Mesendoderm (in vitro differentiated cells): ENCODE results near the gene PTX4.
"Not testable (repeated sequence)": the region's sequence is repeated elsewhere in the genome, so short reads cannot be mapped to it uniquely, and the experiment has no call there.

ENCODE experiments used
- DNase-seq: peaks from one replicate; pipeline ENCODE4 v3.0.0; 2013
- H2AK5ac ChIP-seq: 2 replicates; pipeline ENCODE4 v1.6.1; 2013; ENCODE audit warnings: low read length, inconsistent platforms
- H2BK120ac ChIP-seq: 2 replicates; pipeline ENCODE4 v1.6.1; 2013; ENCODE audit warnings: low read depth, mild to moderate bottlenecking, low read length, moderate library complexity, mixed read lengths
- H2BK15ac ChIP-seq: replicated peaks from 2 replicates; pipeline ENCODE4 v1.6.1; 2013; ENCODE audit warnings: low read depth, mild to moderate bottlenecking, moderate library complexity
- H2BK5ac ChIP-seq: 2 replicates; pipeline ENCODE4 v1.6.1; 2013; ENCODE audit warnings: low read length, inconsistent platforms
- H3K18ac ChIP-seq: 2 replicates; pipeline ENCODE4 v1.6.1; 2013; ENCODE audit warnings: mild to moderate bottlenecking, low read length, mixed read lengths
- H3K23ac ChIP-seq: one replicate; pipeline ENCODE4 v1.6.1; 2013; ENCODE audit warnings: low read length
- H3K27ac ChIP-seq: 2 replicates; pipeline ENCODE4 v1.5.1; 2013; ENCODE audit warnings: low read depth, mild to moderate bottlenecking, inconsistent platforms, low read length, moderate library complexity
- H3K27me3 ChIP-seq: 2 replicates; pipeline ENCODE4 v1.6.1; 2013; ENCODE audit warnings: low read length, control low read depth, mild to moderate bottlenecking, inconsistent platforms; ENCODE audit not compliant: insufficient read depth, poor library complexity
- H3K36me3 ChIP-seq: 2 replicates; pipeline ENCODE4 v1.6.1; 2013; ENCODE audit warnings: low read length, inconsistent platforms; ENCODE audit not compliant: control insufficient read depth, insufficient read depth
- H3K4ac ChIP-seq: one replicate; pipeline ENCODE4 v1.6.1; 2013; ENCODE audit warnings: low read depth, mild to moderate bottlenecking, low read length, moderate library complexity
- H3K4me1 ChIP-seq: 2 replicates; pipeline ENCODE4 v1.6.1; 2013; ENCODE audit warnings: low read depth, low read length, inconsistent platforms; ENCODE audit not compliant: control insufficient read depth
- H3K4me2 ChIP-seq: 2 replicates; pipeline ENCODE4 v1.6.1; 2013; ENCODE audit warnings: low read length
- H3K4me3 ChIP-seq: 2 replicates; pipeline ENCODE4 v1.5.1; 2013; ENCODE audit warnings: mild to moderate bottlenecking, low read length
- H3K56ac ChIP-seq: one replicate; pipeline ENCODE4 v1.6.1; 2013; ENCODE audit warnings: low read length
- H3K79me1 ChIP-seq: 2 replicates; pipeline ENCODE4 v1.6.1; 2013; ENCODE audit warnings: low read length, inconsistent platforms
- H3K79me2 ChIP-seq: 2 replicates; pipeline ENCODE4 v1.6.1; 2013; ENCODE audit warnings: mild to moderate bottlenecking, low read length; ENCODE audit not compliant: control insufficient read depth, insufficient read depth
- H3K9ac ChIP-seq: 2 replicates; pipeline ENCODE4 v1.6.1; 2013; ENCODE audit warnings: low read length, inconsistent platforms
- H4K5ac ChIP-seq: one replicate; pipeline ENCODE4 v1.6.1; 2013; ENCODE audit warnings: low read length
- H4K8ac ChIP-seq: one replicate; pipeline ENCODE4 v1.6.1; 2013; ENCODE audit warnings: low read depth, mild to moderate bottlenecking, control low read depth, low read length, moderate library complexity
- whole genome bisulfite sequencing: extraction: QIAGEN DNeasy Blood & Tissue Kit; methylation state at CpG from one replicate; pipeline ENCODE4 v1.1.7; 2013; ENCODE audit warnings: low lambda C conversion rate, missing lambda C conversion rate; ENCODE audit not compliant: insufficient coverage; ENCODE audit errors: extremely low coverage; 5-methylcytosine and 5-hydroxymethylcytosine counted together

The PTX4 gene

GRCh38 chr16:1470481-1471251 is 18.1 kb downstream of the PTX4 start:
- H4K5ac ChIP-seq: no peak overlapping the region
- H3K27me3 ChIP-seq: no peaks in the 10 kb centered on the region
- H3K4ac ChIP-seq: no peak overlapping the region
- no peak for DNase-seq
- no CpG with 5 or more reads among the region's 14 CpGs for WGBS
- no peak overlapping the region for H2BK5ac ChIP-seq
- H3K18ac ChIP-seq: no peak overlapping the region
- no peaks in the 10 kb centered on the region for H3K36me3 ChIP-seq
- no peak overlapping the region for H3K23ac ChIP-seq
- H2BK120ac ChIP-seq: no peak overlapping the region
- H3K9ac ChIP-seq: no peak overlapping the region
- H2AK5ac ChIP-seq: no peak overlapping the region
- H4K8ac ChIP-seq: no peak overlapping the region
- H3K56ac ChIP-seq: no peak overlapping the region
- H3K27ac ChIP-seq: no peak overlapping the region
- H2BK15ac ChIP-seq: no peak overlapping the region
- H3K4me2 ChIP-seq: no peak overlapping the region
- peaks cover 3% of the 10 kb centered on the region for H3K4me1 ChIP-seq
- peaks cover 14% of the 10 kb centered on the region for H3K79me1 ChIP-seq
- no peak overlapping the region for H3K4me3 ChIP-seq
- H3K79me2 ChIP-seq: peaks cover 9% of the 10 kb centered on the region

- H3K4me3 ChIP-seq: no peak overlapping the region
- WGBS: no CpG with 5 or more reads among the region's 20 CpGs
- no peak overlapping the region for H3K4me2 ChIP-seq
- no peak overlapping the region for H4K8ac ChIP-seq
- no peak overlapping the region for H3K4ac ChIP-seq
- no peak overlapping the region for H3K18ac ChIP-seq
- no peak overlapping the region for H2BK120ac ChIP-seq
- no peak overlapping the region for H3K56ac ChIP-seq
- peaks cover 9% of the 10 kb centered on the region for H3K79me2 ChIP-seq
- H3K4me1 ChIP-seq: peaks cover 3% of the 10 kb centered on the region
- no peak overlapping the region for H4K5ac ChIP-seq
- H3K36me3 ChIP-seq: no peaks in the 10 kb centered on the region
- H3K23ac ChIP-seq: no peak overlapping the region
- no peak overlapping the region for H2BK5ac ChIP-seq
- peaks cover 14% of the 10 kb centered on the region for H3K79me1 ChIP-seq
- H3K27me3 ChIP-seq: no peaks in the 10 kb centered on the region
- H3K9ac ChIP-seq: no peak overlapping the region
- H2BK15ac ChIP-seq: no peak overlapping the region
- DNase-seq: no peak
- no peak overlapping the region for H3K27ac ChIP-seq
- H2AK5ac ChIP-seq: no peak overlapping the region
Measured at GRCh38 chr16:1469693-1470201, 19.0 kb downstream of the PTX4 start.

- not testable (repeated sequence) for H3K18ac ChIP-seq, H3K4me1 ChIP-seq, H3K4me2 ChIP-seq, H4K5ac ChIP-seq, H3K4me3 ChIP-seq, H3K36me3 ChIP-seq, H2BK15ac ChIP-seq, H3K27ac ChIP-seq, DNase-seq, H2BK5ac ChIP-seq, H2BK120ac ChIP-seq, H3K4ac ChIP-seq, H2AK5ac ChIP-seq, H3K27me3 ChIP-seq, H3K9ac ChIP-seq, H3K79me2 ChIP-seq, H3K56ac ChIP-seq, H4K8ac ChIP-seq, H3K23ac ChIP-seq
- H3K79me1 ChIP-seq: peaks cover 13% of the 10 kb centered on the region
- no CpG with 5 or more reads among the region's 5 CpGs for WGBS
Measured at GRCh38 chr16:1469141-1469540, 19.6 kb downstream of the PTX4 start.

GRCh38 chr16:1468426-1468810 is 20.3 kb downstream of the PTX4 start:
- Histone ChIP-seq H3K23ac (no peak overlapping the region), H2BK15ac (no peak overlapping the region), H3K4me3 (no peak overlapping the region), H4K5ac (no peak overlapping the region), H3K27me3 (no peaks in the 10 kb centered on the region), H3K79me2 (peaks cover 7% of the 10 kb centered on the region), H3K4me2 (no peak overlapping the region), H2AK5ac (no peak overlapping the region), H3K4me1 (no peaks in the 10 kb centered on the region), H3K9ac (no peak overlapping the region), H3K27ac (no peak overlapping the region), H3K18ac (no peak overlapping the region), H4K8ac (no peak overlapping the region), H3K56ac (no peak overlapping the region), H3K4ac (no peak overlapping the region), H3K36me3 (no peaks in the 10 kb centered on the region), H2BK120ac (no peak overlapping the region), H2BK5ac (no peak overlapping the region), H3K79me1 (peaks cover 11% of the 10 kb centered on the region)
- WGBS: no CpG with 5 or more reads among the region's 22 CpGs
- DNase-seq: no peak

- H2BK5ac ChIP-seq: no peak overlapping the region
- H3K23ac ChIP-seq: no peak overlapping the region
- H3K4me3 ChIP-seq: no peak overlapping the region
- no peak overlapping the region for H2BK15ac ChIP-seq
- no peak overlapping the region for H3K18ac ChIP-seq
- no peak overlapping the region for H4K5ac ChIP-seq
- no peak overlapping the region for H2AK5ac ChIP-seq
- no peak for DNase-seq
- no peaks in the 10 kb centered on the region for H3K36me3 ChIP-seq
- H3K9ac ChIP-seq: no peak overlapping the region
- H3K4ac ChIP-seq: no peak overlapping the region
- H3K79me1 ChIP-seq: peaks cover 9% of the 10 kb centered on the region
- H3K79me2 ChIP-seq: peaks cover 7% of the 10 kb centered on the region
- no CpG with 5 or more reads among the region's 14 CpGs for WGBS
- no peak overlapping the region for H3K56ac ChIP-seq
- no peaks in the 10 kb centered on the region for H3K4me1 ChIP-seq
- no peak overlapping the region for H3K4me2 ChIP-seq
- H3K27ac ChIP-seq: no peak overlapping the region
- H3K27me3 ChIP-seq: no peaks in the 10 kb centered on the region
- no peak overlapping the region for H4K8ac ChIP-seq
- no peak overlapping the region for H2BK120ac ChIP-seq
Measured at GRCh38 chr16:1466968-1467521, 21.7 kb downstream of the PTX4 start.
